ENCODE data around the gene C12orf43.
"Not testable (repeated sequence)": the region's sequence is repeated elsewhere in the genome, so short reads cannot be mapped to it uniquely, and the experiment has no call there.

The C12orf43 gene, protein sequence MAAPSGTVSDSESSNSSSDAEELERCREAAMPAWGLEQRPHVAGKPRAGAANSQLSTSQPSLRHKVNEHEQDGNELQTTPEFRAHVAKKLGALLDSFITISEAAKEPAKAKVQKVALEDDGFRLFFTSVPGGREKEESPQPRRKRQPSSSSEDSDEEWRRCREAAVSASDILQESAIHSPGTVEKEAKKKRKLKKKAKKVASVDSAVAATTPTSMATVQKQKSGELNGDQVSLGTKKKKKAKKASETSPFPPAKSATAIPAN

DNA sequence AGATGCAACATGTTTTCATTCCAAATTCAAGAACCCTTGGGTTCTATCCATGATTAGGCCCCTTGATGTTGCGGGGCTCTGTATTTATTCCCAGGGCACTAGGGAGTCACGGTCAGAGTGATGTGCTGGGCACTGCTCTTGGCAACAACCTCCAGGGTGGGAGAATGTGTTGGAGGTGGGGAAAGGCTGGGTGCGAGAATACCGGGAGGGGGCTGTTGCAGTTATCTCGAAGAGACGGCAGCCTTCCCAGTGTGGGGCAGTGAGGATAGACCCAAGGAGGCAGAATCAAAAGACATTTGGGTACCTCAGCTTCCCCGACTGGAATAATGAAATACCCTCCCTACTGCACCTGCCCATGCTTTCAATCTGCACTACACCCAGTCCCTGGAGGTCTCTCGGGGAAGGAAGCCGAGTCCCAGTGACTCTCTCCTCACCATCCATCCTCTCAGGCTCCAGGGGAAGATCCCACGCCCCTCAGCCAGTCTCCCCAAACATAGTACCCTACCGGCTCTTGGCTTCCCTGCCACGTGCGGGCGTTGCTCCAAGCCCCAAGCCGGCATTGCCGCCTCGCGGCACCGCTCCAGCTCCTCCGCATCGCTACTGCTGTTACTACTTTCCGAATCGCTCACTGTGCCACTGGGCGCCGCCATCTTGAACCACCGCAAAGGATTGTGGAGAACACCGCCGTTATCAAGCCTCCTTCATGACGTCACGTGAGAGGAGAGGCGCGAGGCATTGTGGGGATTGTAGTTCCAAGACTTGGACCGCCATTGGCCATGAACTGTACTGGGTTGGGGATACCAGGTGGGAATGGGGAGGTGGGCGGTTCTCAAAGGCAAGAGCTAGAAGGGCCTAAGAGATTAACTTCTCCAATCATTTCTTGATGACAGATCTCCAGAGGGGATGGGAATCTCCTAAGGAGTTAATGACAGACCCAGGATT is at the start of gene C12orf43:
TSS of gene C12orf43 (minus strand) at position 663 of the 942 bp plus-strand sequence. CDS start at position 650, 13 bp downstream.
- Histone ChIP-seq H3K4me3 (peak within 1 kb of the TSS; percentile 45 to 95 (median 77)), H3K27ac (peak within 1 kb of the TSS in 18 of 21 experiments; percentile 54 to 89 (median 78))

DNA sequence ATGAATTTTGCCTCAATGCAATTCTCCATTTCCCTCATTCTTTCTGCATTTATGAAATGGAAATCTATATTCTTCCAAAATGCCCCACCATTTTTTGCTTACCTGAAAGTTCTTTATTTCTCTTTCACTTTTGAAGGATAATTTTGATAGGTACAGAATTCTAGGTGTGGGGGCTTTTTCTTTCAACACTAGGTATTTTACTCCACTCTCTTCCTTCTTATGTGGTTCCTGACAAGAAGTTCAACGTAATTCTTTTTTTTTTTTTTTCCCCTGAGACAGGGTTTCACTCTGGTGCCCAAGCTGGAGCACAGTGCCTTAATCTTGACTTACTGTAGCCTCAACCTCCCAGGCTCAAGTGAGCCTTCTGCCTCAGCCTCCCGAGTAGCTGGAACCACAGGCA is 49.1 kb upstream of the C12orf43 start:
- Histone ChIP-seq H3K4me3 (no peak overlapping the region), H3K27ac (no peak overlapping the region)

DNA sequence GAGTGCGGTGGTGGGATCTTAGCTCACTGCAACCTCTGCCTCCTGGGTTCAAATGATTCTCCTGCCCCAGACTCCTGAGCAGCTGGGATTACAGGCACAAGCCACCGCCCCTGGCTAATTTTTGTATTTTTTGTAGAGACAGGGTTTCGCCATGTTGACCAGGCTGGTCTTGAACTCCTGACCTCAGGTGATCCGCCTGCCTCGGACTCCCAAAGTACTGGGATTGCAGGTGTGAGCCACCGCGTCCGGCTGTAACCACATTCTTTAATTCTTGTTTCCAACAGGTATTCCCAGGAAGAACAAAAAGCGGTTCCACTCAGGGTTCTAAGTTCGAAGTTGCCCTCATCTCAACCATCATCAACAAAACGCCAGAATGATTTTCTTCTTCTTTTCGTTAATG is 48.3 kb upstream of the C12orf43 start:
- not testable (repeated sequence) for H3K27ac ChIP-seq, H3K4me3 ChIP-seq

DNA sequence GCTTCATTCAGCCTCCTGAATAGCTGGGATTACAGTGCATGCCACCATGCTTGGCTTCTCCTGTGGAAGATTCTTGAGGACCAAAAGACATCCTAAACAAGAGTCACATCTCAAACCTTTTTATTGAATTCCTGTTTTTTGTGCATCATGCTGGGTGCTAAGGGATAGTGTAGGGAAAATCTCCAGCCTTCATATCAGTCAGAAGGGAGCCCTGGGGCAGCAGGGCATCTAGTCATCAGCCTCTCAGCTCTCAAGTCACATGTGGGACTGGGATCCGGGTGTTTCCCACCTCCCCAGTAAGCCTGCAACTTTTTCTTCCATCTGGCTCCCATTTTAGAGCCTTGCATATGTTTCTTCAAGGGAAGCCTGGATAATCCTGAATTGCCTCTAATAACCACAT is 47.8 kb upstream of the C12orf43 start:
- Histone ChIP-seq H3K4me3 (no peak overlapping the region), H3K27ac (no peak overlapping the region)

DNA sequence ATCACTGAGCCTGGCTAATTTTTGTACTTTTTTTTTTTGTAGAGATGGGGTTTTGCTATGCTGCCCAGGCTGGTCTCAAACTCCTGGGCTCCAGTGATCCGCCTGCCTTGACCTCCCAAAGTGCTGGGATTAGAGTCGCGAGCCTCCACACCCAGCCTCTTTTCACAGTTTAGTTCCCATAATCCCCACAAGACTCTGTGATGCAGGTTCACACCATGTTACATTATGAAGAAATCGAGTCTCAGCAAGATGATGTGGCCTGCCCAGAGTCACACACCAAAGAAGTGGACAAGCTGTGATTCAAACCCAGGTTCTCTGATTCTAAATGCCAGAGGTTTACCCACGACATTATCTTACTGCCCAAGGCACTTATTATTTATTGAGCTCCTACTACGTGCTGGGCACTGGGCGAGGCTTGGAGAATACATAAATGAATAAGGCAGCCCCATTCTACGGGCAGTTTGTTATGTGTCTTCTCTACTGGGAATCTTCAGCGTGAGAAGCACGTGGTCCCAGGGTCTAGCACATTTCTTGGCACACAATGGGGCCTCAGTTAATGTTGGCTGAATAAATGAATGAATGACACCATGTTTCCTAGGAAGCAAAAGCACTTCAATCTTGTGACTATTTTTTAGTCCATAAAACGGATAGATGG is 46.2 kb upstream of the C12orf43 start:
- H3K27ac ChIP-seq, result no peak overlapping the region
- no peak overlapping the region for H3K4me3 ChIP-seq

DNA sequence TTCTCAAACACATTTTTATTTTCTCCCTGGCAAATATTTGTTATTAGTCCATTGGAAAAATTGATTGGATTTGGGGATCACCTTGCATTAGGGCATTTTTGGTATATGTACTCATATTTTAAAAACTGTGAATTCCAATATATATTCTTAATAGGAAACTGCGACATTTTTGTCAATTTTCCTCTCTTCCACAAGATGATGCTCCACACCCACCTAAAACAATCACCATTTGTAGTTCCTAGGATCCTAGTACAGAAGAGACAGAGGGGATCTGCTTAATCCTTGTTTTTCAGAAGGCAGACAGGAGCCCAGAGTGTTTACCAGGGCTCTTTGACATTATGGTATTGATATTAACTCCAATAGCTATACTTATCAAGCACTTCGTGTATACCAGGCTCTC is 45.5 kb upstream of the C12orf43 start:
- Histone ChIP-seq H3K4me3 (no peak overlapping the region), H3K27ac (no peak overlapping the region)

DNA sequence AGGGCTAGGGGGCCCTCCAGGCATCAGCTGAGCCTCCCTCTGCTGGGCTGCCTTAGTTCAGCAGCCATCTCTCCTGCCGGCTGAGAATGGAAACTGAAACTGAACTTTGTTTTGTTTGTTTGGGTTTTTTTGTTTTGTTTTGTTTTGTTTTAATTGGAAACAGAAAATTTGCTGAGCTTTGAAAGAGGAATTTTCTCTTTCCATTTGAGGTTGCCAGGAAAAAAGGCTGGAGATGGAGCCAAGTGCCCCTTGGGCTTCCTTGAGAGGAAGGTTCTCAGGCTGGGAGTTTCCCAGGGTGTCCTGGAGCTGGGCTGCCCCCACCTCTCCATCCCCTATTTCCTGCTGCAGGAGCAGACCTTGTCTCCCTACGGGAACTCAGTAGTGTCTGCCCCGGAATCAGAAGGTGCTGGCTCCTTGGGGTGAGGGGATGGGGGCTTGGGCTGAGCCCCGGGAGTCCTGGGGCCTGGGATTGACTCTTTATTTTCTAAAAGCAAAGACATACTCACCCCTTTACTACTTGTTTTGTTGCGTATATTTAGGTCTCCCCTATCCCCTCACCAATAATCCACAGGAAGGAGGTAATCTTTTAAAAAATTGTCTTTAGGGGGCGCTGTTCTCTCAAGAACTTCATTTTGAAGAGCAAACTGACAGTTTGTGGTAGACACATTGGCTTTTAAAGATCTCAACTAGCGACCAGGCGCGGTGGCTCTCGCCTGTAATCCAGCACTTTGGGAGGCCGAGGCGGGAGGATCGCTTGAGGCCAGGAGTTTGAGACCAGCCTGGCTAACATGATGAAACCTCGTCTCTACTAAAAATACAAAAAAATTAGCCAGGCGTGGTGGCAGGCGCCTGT is 44.1 kb upstream of the C12orf43 start:
- peak overlapping the region in 20 of 21 experiments; percentile 52 to 96 (median 80) for H3K27ac ChIP-seq
- peak overlapping the region; percentile 1 to 36 (median 28) for H3K4me3 ChIP-seq

DNA sequence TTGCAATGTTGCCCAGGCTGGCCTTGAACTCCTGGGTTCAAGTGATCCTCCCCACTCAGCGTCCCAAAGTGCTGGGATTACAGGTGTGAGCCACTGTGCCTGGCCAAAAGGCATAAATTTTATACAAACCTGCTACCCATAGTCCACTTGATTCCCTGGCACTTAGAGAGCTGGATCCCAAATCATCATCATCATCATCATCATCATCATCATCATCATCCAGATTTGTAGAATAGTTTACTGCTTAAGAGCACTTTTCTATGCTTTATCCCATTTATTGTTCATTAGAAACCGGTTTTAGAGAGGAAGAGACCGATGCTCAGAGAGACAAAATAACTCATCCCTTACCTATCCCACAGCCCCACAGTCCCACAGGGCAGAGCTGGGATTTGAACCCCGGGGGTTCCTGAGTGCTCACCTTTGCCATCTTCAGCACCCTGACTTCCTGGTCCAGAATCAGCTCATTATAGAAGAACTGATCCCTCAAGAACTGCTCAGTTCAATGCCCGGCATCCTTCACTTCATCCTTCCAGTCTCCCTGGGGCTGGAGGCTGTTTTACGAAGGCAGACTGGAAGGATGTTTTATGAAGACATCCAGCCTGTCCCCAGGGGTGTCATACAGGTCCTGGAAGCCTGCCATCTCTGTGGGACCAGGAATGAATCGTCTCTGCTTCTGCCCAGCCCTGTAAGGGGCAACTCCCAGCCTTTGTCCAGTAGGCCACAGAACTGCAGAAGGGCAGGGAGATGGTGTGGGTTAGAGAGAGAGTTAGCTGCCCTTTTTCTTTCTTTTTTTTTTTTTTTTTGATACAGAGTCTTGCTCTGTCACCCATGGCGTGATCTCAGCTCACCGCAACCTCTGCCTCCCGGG is 43.0 kb upstream of the C12orf43 start:
- Histone ChIP-seq H3K27ac (peak overlapping the region in 19 of 21 experiments; percentile 42 to 96 (median 81)), H3K4me3 (peak overlapping the region in 2 of 7 experiments; percentile 31 to 36)

DNA sequence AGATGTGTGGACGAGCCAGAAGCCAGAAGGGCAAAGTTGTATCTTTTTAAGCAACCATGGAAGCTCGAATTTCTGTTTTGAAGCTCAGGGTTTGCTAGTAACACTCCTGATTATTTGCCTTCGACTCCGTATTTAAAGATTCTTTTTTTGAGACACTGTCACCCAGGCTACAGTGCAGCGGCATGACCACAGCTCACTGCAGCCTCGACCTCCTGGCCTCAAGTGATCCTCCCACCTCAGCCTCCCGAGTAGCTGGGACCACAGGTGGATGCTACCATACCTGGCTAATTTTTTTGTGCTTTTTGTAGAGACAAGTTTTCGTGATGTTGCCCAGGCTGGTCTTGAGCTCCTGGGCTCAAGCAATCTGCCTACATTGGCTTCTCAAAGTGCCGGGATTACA is 41.5 kb upstream of the C12orf43 start:
- Histone ChIP-seq H3K27ac (no peak overlapping the region), H3K4me3 (no peak overlapping the region)

DNA sequence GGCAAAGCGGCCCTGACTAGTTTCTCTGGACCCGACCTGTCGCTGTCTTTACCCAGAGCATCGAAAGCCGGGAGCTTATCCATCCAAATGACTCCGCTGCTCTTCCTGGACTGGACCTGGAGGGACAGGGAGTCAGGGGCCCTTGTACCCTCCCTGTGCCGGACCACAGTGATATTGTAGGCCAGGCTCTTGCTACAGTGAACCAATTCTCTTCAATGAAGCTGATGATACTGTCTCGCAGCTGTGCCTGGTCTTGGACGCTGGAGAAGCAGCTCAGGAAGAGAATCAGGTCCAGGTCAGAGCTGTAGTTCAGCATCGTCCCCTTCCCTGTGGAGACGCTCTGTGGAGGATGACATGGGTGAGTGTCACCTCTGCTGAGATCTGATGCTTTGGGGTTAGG is 37.4 kb upstream of the C12orf43 start:
- Histone ChIP-seq H3K4me3 (no peak overlapping the region), H3K27ac (no peak overlapping the region)

DNA sequence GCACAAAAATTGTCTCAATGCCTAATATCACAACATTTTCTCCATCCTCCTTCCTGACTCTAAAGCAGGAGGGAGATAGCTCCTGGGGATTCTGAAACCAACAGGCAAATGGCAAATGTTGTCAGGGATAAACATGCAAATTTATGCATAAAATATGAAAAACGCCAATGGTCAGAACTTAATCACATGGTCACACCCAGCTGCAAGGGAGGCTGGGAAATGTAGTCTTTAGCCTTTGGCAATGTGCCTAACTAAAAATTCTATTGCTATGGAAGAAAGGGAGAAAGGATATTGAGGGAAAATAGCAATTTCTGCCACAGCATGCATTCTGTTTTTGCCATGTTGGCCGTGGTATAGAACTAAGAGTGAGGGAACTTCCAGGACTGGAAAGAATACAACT is 34.4 kb upstream of the C12orf43 start:
- H3K4me3 ChIP-seq, result no peak overlapping the region

DNA sequence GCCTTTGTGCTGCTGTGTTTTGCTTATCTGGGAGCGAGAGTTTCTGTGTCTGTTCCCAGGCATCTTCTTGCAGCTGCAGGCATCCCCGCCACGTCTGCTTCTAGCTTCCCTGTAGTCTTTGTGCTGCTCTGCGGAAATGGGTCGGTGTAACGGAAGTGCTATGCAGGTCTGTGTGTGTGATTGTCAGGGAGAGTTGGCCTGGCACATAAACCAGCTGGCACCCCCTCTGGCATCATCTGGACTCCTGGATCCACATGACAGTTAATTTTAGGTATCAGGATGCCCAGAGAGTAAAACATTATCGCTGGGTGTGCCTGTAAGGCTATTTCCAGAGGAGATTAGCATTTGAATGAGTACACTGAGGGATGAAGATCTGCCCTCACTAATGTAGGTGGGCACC is 32.2 kb upstream of the C12orf43 start:
- Histone ChIP-seq H3K27ac (no peak overlapping the region), H3K4me3 (no peak overlapping the region)

More for the DNA sequence above, 34.4 kb upstream of the C12orf43 start:
- no peak overlapping the region for H3K27ac ChIP-seq

DNA sequence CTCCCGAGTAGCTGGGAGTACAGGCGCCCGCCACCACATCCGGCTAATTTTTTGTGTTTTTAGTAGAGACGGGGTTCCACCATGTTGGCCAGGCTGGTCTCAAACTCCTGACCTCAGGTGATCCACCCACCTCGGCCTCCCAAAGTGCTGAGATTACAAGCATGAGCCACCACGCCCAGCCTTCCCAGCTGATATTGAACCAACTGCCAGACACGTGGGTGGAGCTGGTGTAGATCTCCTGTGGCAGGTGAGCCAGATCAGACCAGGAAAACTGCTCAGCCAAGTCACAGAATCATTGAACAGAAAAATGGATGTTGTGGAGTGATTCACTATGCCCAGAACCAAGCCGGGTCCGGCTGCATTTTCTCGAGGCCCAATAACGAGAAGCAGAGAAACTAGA is 31.1 kb upstream of the C12orf43 start:
- not testable (repeated sequence) for H3K27ac ChIP-seq, H3K4me3 ChIP-seq

DNA sequence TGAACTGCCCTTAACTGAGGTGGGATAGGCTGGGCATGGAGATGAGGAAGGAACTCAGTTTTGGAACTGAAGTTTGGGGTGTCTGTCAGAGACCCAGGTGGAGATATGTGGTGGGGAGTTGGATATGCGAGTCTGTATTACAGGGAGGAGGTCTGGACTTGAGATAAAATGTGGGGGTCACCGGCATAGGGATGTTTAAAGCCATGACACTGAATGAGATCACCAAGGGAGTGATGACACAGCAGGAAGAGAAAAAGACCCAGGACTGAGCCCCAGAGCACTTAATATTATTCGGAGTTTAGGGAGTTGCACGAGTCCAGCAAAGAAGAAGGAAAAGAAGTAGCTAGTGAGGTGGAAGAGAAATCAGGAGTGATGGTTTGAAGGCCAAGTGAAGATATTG is 26.8 kb upstream of the C12orf43 start:
- Histone ChIP-seq H3K27ac (no peak overlapping the region), H3K4me3 (no peak overlapping the region)

DNA sequence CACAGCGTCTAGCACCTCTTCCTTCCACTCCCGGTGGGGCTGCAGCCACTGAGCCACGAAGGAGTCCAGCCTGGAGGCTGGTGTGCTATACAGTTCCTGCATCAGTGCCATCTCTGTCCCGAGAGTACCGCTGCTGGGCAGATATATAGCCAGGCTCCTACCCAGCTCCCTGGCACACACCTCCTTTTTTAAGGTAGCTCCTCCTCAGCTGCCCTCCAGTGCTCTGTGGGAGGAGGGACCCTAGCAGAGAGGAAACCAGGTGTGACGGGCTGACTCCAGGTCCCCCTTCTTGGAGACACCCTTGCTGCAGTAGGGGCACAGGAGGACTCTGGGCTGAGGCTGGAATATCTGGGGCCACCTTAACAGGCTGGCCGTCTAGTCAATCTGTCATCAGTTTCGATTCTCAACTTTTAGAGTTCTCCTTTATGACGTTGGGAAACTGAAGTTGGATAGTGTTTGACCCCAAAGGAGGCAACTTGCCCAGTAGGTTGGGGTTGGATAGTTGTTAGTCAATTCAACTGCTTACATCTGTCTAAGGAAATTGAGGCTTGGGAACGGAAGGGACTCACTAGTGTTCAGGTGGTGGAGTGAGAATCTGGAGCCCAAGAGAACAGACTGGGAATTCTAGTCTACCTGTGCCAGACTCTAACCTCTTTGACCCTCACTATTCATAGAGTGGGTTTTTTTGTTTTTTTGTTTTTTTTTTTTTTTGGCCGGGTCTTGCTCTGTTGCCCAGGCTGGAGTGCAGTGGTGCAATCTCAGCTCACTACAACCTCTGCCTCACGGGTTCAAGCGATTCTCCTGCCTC is 22.8 kb upstream of the C12orf43 start, which contains the start of gene OASL:
TSS of gene OASL (minus strand) at position 386 of the 808 bp plus-strand sequence. CDS start at position 111, 275 bp downstream.
- peak within 1 kb of the TSS; percentile 35 to 50 (median 48) for H3K4me3 ChIP-seq
- H3K27ac ChIP-seq, result peak within 1 kb of the TSS in 19 of 21 experiments; percentile 1 to 91 (median 64)

DNA sequence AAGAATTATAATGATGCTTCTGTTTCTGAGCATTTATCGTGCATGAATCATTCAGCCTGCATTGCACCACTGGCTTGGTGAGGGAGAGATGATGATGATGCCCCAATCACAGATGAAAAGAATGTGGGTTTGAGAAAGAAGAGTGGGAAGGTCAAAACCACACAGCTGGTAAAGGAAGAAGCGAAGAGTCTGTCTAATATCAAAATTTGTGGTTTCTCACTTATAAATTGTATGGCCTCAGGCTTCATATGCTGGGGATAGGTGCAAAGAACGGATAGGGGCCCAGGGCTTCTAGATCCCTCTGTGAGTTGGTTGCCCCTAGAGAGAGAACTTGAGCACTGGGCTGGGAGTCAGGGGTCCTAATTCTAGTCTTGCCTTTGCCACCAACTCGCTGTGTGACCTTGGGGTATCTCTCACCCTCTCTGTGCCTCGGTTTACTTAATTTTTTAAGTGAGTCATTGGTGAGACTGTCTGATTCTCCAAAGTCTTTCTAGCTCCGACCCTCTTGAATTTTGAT is 20.6 kb upstream of the C12orf43 start:
- Histone ChIP-seq H3K27ac (peak overlapping the region in 6 of 21 experiments; percentile 24 to 91 (median 54)), H3K4me3 (peak overlapping the region in 3 of 7 experiments; percentile 9 to 48 (median 43))

All from skin epidermis (tissue), 12 donors.